KMS-11 (cell line): ENCODE results near the gene MTREX.

Experiments used
- H2AFZ ChIP-seq: fragments of 200-600 bp; sonication (generic); 2 replicates; pipeline ENCODE4 v1.6.1; 2016; ENCODE audit warnings: antibody characterized with exemption, mixed run types, low read depth
- H3K27ac ChIP-seq: fragments of 200-600 bp; sonication (generic); 2 replicates; pipeline ENCODE4 v1.6.1; 2016; ENCODE audit warnings: mild to moderate bottlenecking, mixed run types
- H3K27me3 ChIP-seq: fragments of 200-600 bp; sonication (generic); 2 replicates; pipeline ENCODE4 v1.6.1; 2017; ENCODE audit warnings: mild to moderate bottlenecking, low read depth, mixed run types, moderate library complexity; ENCODE audit not compliant: insufficient read depth
- H3K36me3 ChIP-seq: fragments of 200-600 bp; sonication (generic); 2 replicates; pipeline ENCODE4 v1.6.1; 2017; ENCODE audit warnings: mild to moderate bottlenecking, mixed run types; ENCODE audit not compliant: insufficient read depth
- H3K4me1 ChIP-seq: fragments of 200-600 bp; sonication (generic); 2 replicates; pipeline ENCODE4 v1.6.1; 2016; ENCODE audit warnings: mild to moderate bottlenecking, low read depth, mixed run types; ENCODE audit not compliant: poor library complexity, severe bottlenecking
- H3K4me2 ChIP-seq: fragments of 200-600 bp; sonication (generic); 2 replicates; pipeline ENCODE4 v1.7.0; 2016; ENCODE audit warnings: mild to moderate bottlenecking, mixed run types
- H3K4me3 ChIP-seq: fragments of 200-600 bp; sonication (generic); IDR thresholded peaks from 2 replicates; pipeline ENCODE4 v1.6.1; 2017; ENCODE audit warnings: low read depth, low read length, mixed read lengths; ENCODE audit not compliant: insufficient read depth
- H3K79me2 ChIP-seq: fragments of 200-600 bp; sonication (generic); 2 replicates; pipeline ENCODE4 v1.6.1; 2016; ENCODE audit warnings: low read depth, mixed run types; ENCODE audit not compliant: insufficient read depth
- H3K9ac ChIP-seq: fragments of 200-600 bp; sonication (generic); 2 replicates; pipeline ENCODE4 v1.6.1; 2016; ENCODE audit warnings: mild to moderate bottlenecking, mixed run types
- H4K20me1 ChIP-seq: fragments of 200-600 bp; sonication (generic); 2 replicates; pipeline ENCODE4 v1.6.1; 2016; ENCODE audit warnings: mild to moderate bottlenecking, mixed run types; ENCODE audit not compliant: insufficient read depth
- TF ChIP-seq, protein P1 (sequence below): fragments of 200-600 bp; sonication (generic); conservative IDR thresholded peaks from 2 replicates; pipeline ENCODE4 v1.6.1; 2017; ENCODE audit warnings: low read depth, mild to moderate bottlenecking, antibody characterized with exemption, low read length, moderate library complexity, mixed read lengths

The MTREX gene

DNA sequence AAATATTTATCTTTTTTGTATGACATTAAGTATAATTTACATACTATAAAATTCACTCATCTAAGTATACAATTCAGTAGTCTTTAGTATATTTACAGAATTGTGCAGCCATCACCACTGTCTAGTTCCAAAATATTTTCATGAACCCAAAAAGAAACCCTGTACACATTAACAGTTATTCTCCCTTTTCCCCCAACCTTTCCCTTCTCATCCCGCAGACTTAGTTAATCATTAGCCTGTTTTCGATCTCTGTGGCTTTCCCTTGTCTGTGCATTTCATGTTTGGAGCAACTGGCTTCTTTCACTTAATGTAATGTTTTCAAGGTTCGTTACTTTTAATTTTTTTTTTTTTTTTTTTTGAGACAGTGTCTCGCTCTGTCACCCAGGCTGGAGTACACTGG lies 37.5 kb downstream of the MTREX start:
- TF ChIP-seq, protein P1, sequence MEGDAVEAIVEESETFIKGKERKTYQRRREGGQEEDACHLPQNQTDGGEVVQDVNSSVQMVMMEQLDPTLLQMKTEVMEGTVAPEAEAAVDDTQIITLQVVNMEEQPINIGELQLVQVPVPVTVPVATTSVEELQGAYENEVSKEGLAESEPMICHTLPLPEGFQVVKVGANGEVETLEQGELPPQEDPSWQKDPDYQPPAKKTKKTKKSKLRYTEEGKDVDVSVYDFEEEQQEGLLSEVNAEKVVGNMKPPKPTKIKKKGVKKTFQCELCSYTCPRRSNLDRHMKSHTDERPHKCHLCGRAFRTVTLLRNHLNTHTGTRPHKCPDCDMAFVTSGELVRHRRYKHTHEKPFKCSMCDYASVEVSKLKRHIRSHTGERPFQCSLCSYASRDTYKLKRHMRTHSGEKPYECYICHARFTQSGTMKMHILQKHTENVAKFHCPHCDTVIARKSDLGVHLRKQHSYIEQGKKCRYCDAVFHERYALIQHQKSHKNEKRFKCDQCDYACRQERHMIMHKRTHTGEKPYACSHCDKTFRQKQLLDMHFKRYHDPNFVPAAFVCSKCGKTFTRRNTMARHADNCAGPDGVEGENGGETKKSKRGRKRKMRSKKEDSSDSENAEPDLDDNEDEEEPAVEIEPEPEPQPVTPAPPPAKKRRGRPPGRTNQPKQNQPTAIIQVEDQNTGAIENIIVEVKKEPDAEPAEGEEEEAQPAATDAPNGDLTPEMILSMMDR, result no peak
- Histone ChIP-seq H4K20me1 (no peaks in the 10 kb centered on the region), H3K4me1 (peaks cover 6% of the 10 kb centered on the region), H3K9ac (no peak overlapping the region), H3K27ac (no peak overlapping the region), H3K4me2 (no peak overlapping the region), H3K27me3 (no peaks in the 10 kb centered on the region), H3K36me3 (peaks cover 6% of the 10 kb centered on the region; the same call in 1 of the 2 replicates), H3K4me3 (no peak overlapping the region), H2AFZ (no peak overlapping the region), H3K79me2 (no peaks in the 10 kb centered on the region)

GRCh38 chr5:55347786-55348185 lies 40.0 kb downstream of the MTREX start:
- H3K4me2 ChIP-seq, result no peak overlapping the region
- no peak overlapping the region for H3K4me3 ChIP-seq
- no peak overlapping the region for H3K27ac ChIP-seq
- H3K9ac ChIP-seq, result no peak overlapping the region
- no peaks in the 10 kb centered on the region for H3K27me3 ChIP-seq
- H3K79me2 ChIP-seq, result no peaks in the 10 kb centered on the region
- TF ChIP-seq, protein P1, result no peak
- no peaks in the 10 kb centered on the region for H4K20me1 ChIP-seq
- no peak overlapping the region for H2AFZ ChIP-seq
- peaks cover 6% of the 10 kb centered on the region for H3K4me1 ChIP-seq
- H3K36me3 ChIP-seq, result peaks cover 6% of the 10 kb centered on the region; the same call in 1 of the 2 replicates

- H3K27me3 ChIP-seq, result no peaks in the 10 kb centered on the region
- H4K20me1 ChIP-seq, result no peaks in the 10 kb centered on the region
- H3K9ac ChIP-seq, result no peak overlapping the region
- peaks cover 11% of the 10 kb centered on the region; the same call in 1 of the 2 replicates for H3K36me3 ChIP-seq
- no peak overlapping the region for H3K4me3 ChIP-seq
- TF ChIP-seq, protein P1, result no peak
- no peak overlapping the region for H2AFZ ChIP-seq
- H3K4me2 ChIP-seq, result no peak overlapping the region
- H3K4me1 ChIP-seq, result no peaks in the 10 kb centered on the region
- no peaks in the 10 kb centered on the region for H3K79me2 ChIP-seq
- no peak overlapping the region for H3K27ac ChIP-seq
Measured at GRCh38 chr5:55350754-55351153, 43.0 kb downstream of the MTREX start.

- H3K36me3 ChIP-seq, result peaks cover 11% of the 10 kb centered on the region; the same call in 1 of the 2 replicates
- H3K27ac ChIP-seq, result no peak overlapping the region
- H2AFZ ChIP-seq, result no peak overlapping the region
- H4K20me1 ChIP-seq, result no peaks in the 10 kb centered on the region
- TF ChIP-seq, protein P1, result no peak
- H3K9ac ChIP-seq, result no peak overlapping the region
- no peaks in the 10 kb centered on the region for H3K79me2 ChIP-seq
- H3K4me3 ChIP-seq, result no peak overlapping the region
- H3K4me2 ChIP-seq, result no peak overlapping the region
- H3K4me1 ChIP-seq, result no peaks in the 10 kb centered on the region
- H3K27me3 ChIP-seq, result no peaks in the 10 kb centered on the region
Measured at GRCh38 chr5:55356896-55357295, 49.1 kb downstream of the MTREX start.
